GM23338 (cell line): ENCODE data around the gene TSPAN6. TPM values are rescaled to one million over a fixed set of nuclear protein-coding genes. Genes with fewer than 3 reads are reported as not detected.

Experiments used
- ETS1 ChIP-seq: IDR thresholded peaks from 2 replicates; pipeline ENCODE4 v1.6.1; 2016; ENCODE audit warnings: antibody characterized with exemption
- REST ChIP-seq: IDR thresholded peaks from one replicate; pipeline ENCODE4 v1.6.1; 2018; ENCODE audit warnings: antibody characterized with exemption; ENCODE audit not compliant: unreplicated experiment
- ZNF462 ChIP-seq: fragments of 250-450 bp; sonication (Bioruptor Pico); IDR thresholded peaks from 2 replicates; pipeline ENCODE4 v1.5.0; 2020; ENCODE audit warnings: mild to moderate bottlenecking, moderate library complexity
- polyA plus RNA-seq: library from polyadenylated mRNA; unstranded; fragments of >200 nt; fragmentation: Nextera tagmentation; extraction: Ambion mirVana; gene quantifications from 2 replicates; pipeline ENCODE4 v1.2.1, GENCODE V29; 2016
- total RNA-seq: library from RNA; depleted of rRNA; stranded (reverse); fragments of >200 nt; shearing (Covaris generic); gene quantifications from 2 replicates; pipeline ENCODE4 v1.2.3, GENCODE V29; 2014

The TSPAN6 gene
- total and polyA plus RNA-seq, 2 experiments from 2014 or later, result 55.6 to 75.3 TPM

GRCh38 chrX:100662170-100662569 is 25.6 kb upstream of the TSPAN6 start (continued):
- no peak for TF ChIP-seq ZNF462
- no peak for TF ChIP-seq ETS1
- no peak for TF ChIP-seq REST
